Neural cell (in vitro differentiated cells): ENCODE results near the gene HOXA7.

Experiments used
- CTCF ChIP-seq: fragments of 450-650 bp; IDR thresholded peaks from 2 replicates; pipeline ENCODE4 v1.5.1; 2014; ENCODE audit warnings: antibody characterized with exemption, mild to moderate bottlenecking, moderate library complexity; ENCODE audit not compliant: poor library complexity, severe bottlenecking
- EP300 ChIP-seq: fragments of 450-650 bp; conservative IDR thresholded peaks from 2 replicates; pipeline ENCODE4 v1.6.1; 2014; ENCODE audit warnings: antibody characterized with exemption, mild to moderate bottlenecking, moderate library complexity; ENCODE audit not compliant: poor library complexity, severe bottlenecking
- SMC3 ChIP-seq: fragments of 450-650 bp; conservative IDR thresholded peaks from 2 replicates; pipeline ENCODE4 v1.6.1; 2014; ENCODE audit warnings: antibody characterized with exemption, mild to moderate bottlenecking, moderate library complexity; ENCODE audit not compliant: poor library complexity
- TF ChIP-seq, protein P1 (sequence below): IDR thresholded peaks from 2 replicates; pipeline ENCODE4 v1.6.1; 2012; ENCODE audit warnings: borderline replicate concordance

DNA sequence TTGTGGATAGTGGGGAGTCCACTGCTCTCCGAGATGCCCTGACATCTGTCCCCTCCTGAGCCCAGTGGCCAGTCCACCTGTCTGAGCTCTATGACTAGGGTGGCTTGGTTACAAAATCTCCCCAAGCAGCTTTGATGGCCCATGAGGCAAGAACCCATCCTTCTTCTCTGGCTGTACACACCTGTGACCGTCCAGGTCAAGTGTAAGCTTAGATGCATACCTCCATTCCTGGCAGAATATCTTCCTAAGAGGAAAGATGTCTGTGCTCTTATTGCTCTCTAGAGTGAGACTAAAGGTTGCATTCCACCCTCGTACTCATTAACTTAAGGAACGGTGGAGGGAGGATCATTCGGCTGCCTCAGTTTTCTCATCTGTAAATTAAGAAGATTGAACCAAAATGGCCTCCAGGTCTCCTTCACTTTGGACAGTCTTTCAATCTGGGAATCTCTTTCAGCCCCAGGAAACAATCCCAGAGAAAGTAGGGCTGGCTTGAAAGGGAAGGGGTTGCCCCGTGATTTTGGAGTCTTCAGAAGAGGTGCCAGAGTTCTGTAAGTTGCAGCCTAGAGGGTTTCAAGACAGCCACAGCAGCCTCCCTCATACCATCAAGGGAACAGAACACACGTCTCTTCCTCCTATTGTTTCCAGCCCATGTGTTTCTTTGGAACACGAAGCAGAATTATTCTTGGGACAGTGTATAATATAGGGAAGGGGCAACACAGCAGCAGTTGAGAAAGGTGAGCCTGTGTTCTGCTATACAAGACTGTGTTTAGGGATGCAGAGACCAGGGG lies 31.4 kb downstream of the HOXA7 start:
- no peak for TF ChIP-seq CTCF
- no peak for TF ChIP-seq EP300
- TF ChIP-seq, protein P1, sequence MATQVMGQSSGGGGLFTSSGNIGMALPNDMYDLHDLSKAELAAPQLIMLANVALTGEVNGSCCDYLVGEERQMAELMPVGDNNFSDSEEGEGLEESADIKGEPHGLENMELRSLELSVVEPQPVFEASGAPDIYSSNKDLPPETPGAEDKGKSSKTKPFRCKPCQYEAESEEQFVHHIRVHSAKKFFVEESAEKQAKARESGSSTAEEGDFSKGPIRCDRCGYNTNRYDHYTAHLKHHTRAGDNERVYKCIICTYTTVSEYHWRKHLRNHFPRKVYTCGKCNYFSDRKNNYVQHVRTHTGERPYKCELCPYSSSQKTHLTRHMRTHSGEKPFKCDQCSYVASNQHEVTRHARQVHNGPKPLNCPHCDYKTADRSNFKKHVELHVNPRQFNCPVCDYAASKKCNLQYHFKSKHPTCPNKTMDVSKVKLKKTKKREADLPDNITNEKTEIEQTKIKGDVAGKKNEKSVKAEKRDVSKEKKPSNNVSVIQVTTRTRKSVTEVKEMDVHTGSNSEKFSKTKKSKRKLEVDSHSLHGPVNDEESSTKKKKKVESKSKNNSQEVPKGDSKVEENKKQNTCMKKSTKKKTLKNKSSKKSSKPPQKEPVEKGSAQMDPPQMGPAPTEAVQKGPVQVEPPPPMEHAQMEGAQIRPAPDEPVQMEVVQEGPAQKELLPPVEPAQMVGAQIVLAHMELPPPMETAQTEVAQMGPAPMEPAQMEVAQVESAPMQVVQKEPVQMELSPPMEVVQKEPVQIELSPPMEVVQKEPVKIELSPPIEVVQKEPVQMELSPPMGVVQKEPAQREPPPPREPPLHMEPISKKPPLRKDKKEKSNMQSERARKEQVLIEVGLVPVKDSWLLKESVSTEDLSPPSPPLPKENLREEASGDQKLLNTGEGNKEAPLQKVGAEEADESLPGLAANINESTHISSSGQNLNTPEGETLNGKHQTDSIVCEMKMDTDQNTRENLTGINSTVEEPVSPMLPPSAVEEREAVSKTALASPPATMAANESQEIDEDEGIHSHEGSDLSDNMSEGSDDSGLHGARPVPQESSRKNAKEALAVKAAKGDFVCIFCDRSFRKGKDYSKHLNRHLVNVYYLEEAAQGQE: no peak
- TF ChIP-seq SMC3: no peak
